Peyer's patch (tissue), 4 donors: Measurements from ENCODE around the gene PHACTR1.

Experiments used
- POLR2A ChIP-seq, 2 donors: fragments of 450-650 bp; IDR thresholded peaks; one replicate each; pipeline ENCODE4 v1.5.1; 2017; ENCODE audit warnings: antibody characterized with exemption in 2 of 2, mild to moderate bottlenecking in 2 of 2, moderate library complexity in 2 of 2
- TF ChIP-seq, protein P1 (sequence below), 6 experiments: fragments of 450-650 bp in 4 of 6; fragments of 200-600 bp in 2 of 6; sonication (generic) in 1 of 6; IDR thresholded peaks; one replicate each; pipeline ENCODE4 v1.5.1; 2017 to 2019; ENCODE audit warnings: antibody characterized with exemption in 6 of 6, mild to moderate bottlenecking in 3 of 6, moderate library complexity in 1 of 6

DNA sequence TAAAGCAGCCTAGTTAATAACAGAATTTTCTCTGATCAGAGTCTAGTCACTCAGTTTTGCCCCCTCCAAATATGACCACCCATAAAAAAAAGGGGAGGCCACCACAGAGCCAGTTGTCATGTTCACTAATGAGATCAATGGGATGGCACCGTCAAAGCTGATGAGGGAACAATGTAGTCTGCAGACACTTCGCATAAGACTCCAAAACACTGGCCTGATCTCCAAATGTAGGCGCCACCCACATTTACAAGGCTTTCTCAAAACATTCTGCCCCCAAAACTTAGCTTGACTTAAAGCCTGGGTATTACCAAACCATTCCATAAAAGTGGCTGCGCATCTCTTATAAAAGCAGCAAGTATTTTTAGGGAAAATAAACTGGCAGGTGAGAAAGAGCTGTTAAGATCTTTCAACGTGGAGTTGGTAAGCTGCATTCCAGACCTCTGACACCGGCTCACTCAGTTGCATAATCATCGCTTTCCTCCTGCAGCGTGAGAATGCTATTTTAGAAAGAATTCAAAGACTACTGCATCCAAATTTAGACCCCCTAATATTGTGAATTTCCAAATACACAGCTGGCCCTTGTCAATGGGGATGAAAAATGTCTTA, 552.4 kb downstream of the PHACTR1 start:
- TF ChIP-seq, protein P1, sequence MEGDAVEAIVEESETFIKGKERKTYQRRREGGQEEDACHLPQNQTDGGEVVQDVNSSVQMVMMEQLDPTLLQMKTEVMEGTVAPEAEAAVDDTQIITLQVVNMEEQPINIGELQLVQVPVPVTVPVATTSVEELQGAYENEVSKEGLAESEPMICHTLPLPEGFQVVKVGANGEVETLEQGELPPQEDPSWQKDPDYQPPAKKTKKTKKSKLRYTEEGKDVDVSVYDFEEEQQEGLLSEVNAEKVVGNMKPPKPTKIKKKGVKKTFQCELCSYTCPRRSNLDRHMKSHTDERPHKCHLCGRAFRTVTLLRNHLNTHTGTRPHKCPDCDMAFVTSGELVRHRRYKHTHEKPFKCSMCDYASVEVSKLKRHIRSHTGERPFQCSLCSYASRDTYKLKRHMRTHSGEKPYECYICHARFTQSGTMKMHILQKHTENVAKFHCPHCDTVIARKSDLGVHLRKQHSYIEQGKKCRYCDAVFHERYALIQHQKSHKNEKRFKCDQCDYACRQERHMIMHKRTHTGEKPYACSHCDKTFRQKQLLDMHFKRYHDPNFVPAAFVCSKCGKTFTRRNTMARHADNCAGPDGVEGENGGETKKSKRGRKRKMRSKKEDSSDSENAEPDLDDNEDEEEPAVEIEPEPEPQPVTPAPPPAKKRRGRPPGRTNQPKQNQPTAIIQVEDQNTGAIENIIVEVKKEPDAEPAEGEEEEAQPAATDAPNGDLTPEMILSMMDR (IDR thresholded peaks at IDR 0.05), result no peak
- TF ChIP-seq POLR2A (IDR thresholded peaks at IDR 0.05), result no peak
